Right lobe of liver (tissue), 4 donors: ENCODE data around the gene ARHGEF7.

Source experiments
- POLR2A ChIP-seq: fragments of 450-650 bp; IDR thresholded peaks from one replicate; pipeline ENCODE4 v1.6.1; 2017; ENCODE audit warnings: antibody characterized with exemption, mild to moderate bottlenecking
- TF ChIP-seq, protein P1 (sequence below), 4 donors: fragments of 200-600 bp in 3 of 4; fragments of 450-650 bp in 1 of 4; IDR thresholded peaks; one replicate each; pipeline versions ENCODE4 v1.5.1 to v1.8.0; 2016 to 2022; ENCODE audit warnings: antibody characterized with exemption in 4 of 4, mild to moderate bottlenecking in 2 of 4
- donor health status: DM: no; HTN: no; CAD: no.
- donor health status: DM: no; HTN: no; CAD: no.
- donor health status: DM: no; HTN: yes; CAD: no.

DNA sequence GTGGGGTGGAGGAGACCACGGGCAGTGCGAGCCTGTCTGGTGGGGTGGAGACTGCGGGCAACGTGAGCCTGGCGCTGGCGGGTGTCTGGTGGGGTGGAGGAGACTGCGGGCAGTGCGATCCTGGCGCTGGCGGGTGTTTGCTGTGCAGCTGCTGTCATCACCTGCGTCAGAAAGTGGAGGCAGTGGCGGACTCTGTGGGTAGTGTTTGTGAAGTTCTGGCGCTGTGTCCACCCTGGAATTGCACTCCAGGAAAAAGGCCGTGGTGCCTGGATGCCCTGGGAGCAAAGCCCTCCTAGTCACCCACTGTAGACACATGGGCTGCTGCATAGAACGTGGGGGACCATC, 211.5 kb downstream of the ARHGEF7 start:
- TF ChIP-seq, protein P1, sequence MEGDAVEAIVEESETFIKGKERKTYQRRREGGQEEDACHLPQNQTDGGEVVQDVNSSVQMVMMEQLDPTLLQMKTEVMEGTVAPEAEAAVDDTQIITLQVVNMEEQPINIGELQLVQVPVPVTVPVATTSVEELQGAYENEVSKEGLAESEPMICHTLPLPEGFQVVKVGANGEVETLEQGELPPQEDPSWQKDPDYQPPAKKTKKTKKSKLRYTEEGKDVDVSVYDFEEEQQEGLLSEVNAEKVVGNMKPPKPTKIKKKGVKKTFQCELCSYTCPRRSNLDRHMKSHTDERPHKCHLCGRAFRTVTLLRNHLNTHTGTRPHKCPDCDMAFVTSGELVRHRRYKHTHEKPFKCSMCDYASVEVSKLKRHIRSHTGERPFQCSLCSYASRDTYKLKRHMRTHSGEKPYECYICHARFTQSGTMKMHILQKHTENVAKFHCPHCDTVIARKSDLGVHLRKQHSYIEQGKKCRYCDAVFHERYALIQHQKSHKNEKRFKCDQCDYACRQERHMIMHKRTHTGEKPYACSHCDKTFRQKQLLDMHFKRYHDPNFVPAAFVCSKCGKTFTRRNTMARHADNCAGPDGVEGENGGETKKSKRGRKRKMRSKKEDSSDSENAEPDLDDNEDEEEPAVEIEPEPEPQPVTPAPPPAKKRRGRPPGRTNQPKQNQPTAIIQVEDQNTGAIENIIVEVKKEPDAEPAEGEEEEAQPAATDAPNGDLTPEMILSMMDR (IDR thresholded peaks at IDR 0.05): no peak
- no peak for TF ChIP-seq POLR2A
